HepG2 (cell line): ENCODE results near the gene PPP1R1B. TPM values are rescaled to one million over a fixed set of nuclear protein-coding genes. Genes with fewer than 3 reads are reported as not detected.

Experiments
- FIP1L1 ChIP-seq: fragments of 200-400 bp; formaldehyde crosslinking; IDR thresholded peaks from 2 replicates; pipeline ENCODE4 v1.6.1; 2018; ENCODE audit warnings: low read depth, mild to moderate bottlenecking, low read length, moderate library complexity, borderline replicate concordance; ENCODE audit not compliant: insufficient read depth
- FOXO1 ChIP-seq: sonication (generic); formaldehyde crosslinking; IDR thresholded peaks from 2 replicates; pipeline ENCODE4 v1.4.0; 2020; ENCODE audit warnings: missing genetic modification reagents
- NR2C2 ChIP-seq: sonication (generic); formaldehyde crosslinking; IDR thresholded peaks from 2 replicates; pipeline ENCODE4 v1.4.0; 2020; ENCODE audit warnings: missing genetic modification reagents, mild to moderate bottlenecking, moderate library complexity, borderline replicate concordance
- PHF5A ChIP-seq: IDR thresholded peaks from one replicate; pipeline ENCODE4 v1.6.1; 2018; ENCODE audit warnings: low read depth, missing genetic modification reagents; ENCODE audit not compliant: unreplicated experiment
- SRF ChIP-seq: IDR thresholded peaks from 2 replicates; pipeline ENCODE4 v1.6.1; 2011; ENCODE audit warnings: mild to moderate bottlenecking, low read depth, low read length, moderate library complexity
- ZBTB42 ChIP-seq: sonication (generic); formaldehyde crosslinking; IDR thresholded peaks from 2 replicates; pipeline ENCODE4 v1.5.0; 2020; ENCODE audit warnings: mild to moderate bottlenecking, missing genetic modification reagents
- ZNF160 ChIP-seq: sonication (generic); formaldehyde crosslinking; IDR thresholded peaks from 2 replicates; pipeline ENCODE4 v1.8.0; 2022; ENCODE audit warnings: mild to moderate bottlenecking, inconsistent platforms, missing genetic modification reagents
- ZNF276 ChIP-seq: sonication (generic); formaldehyde crosslinking; IDR thresholded peaks from 2 replicates; pipeline ENCODE4 v1.4.0; 2020; ENCODE audit warnings: mild to moderate bottlenecking, low read depth, missing genetic modification reagents
- ZNF414 ChIP-seq: sonication (generic); formaldehyde crosslinking; IDR thresholded peaks from 2 replicates; pipeline ENCODE4 v1.5.0; 2020; ENCODE audit warnings: missing genetic modification reagents
- polyA plus RNA-seq, 8 experiments: library from polyadenylated mRNA; depleted of rRNA in 3 of 8; stranded (reverse) in 7 of 8; unstranded in 1 of 8; fragments of >200 nt; fragmentation: Illumina TruSeq in 4 of 8; extraction: Trizol in 4 of 8; gene quantifications; 2 replicates each; pipeline versions ENCODE4 v1.2.1 to v1.2.3, GENCODE V29; 2011 to 2016; ENCODE audit warnings: low read depth in 4 of 8, missing spikeins in 1 of 8, mixed read lengths in 1 of 8; ENCODE audit not compliant: insufficient read depth in 1 of 8
- total RNA-seq, 5 experiments: library from RNA; depleted of rRNA; stranded (reverse); fragments of >200 nt; fragmentation: Illumina TruSeq; extraction: Trizol; gene quantifications; 2 replicates each; pipeline ENCODE4 v1.2.3, GENCODE V29; 2016; ENCODE audit warnings: low read depth in 1 of 5
- TF ChIP-seq, protein P1 (sequence below): sonication (generic); formaldehyde crosslinking; conservative IDR thresholded peaks from 2 replicates; pipeline ENCODE4 v1.4.0; 2020; ENCODE audit warnings: mild to moderate bottlenecking, missing genetic modification reagents, moderate library complexity
- TF ChIP-seq, protein P2 (sequence below): sonication (generic); formaldehyde crosslinking; IDR thresholded peaks from 2 replicates; pipeline ENCODE4 v1.8.0; 2022; ENCODE audit warnings: mild to moderate bottlenecking, missing genetic modification reagents, moderate library complexity
- TF ChIP-seq, protein P3 (sequence below): fragments of 450-650 bp; IDR thresholded peaks from 2 replicates; pipeline ENCODE4 v1.6.1; 2016
- TF ChIP-seq, protein P4 (sequence below): sonication (generic); formaldehyde crosslinking; IDR thresholded peaks from 2 replicates; pipeline ENCODE4 v1.5.0; 2020; ENCODE audit warnings: missing genetic modification reagents
- TF ChIP-seq, protein P5 (sequence below): IDR thresholded peaks from 2 replicates; pipeline ENCODE4 v1.6.1; 2016; ENCODE audit warnings: missing compliant biosample characterization, missing genetic modification reagents, borderline replicate concordance
- TF ChIP-seq, protein P6 (sequence below): sonication (generic); formaldehyde crosslinking; IDR thresholded peaks from 2 replicates; pipeline ENCODE4 v1.5.1; 2020; ENCODE audit warnings: missing genetic modification reagents, mild to moderate bottlenecking, borderline replicate concordance

The PPP1R1B gene
- total and polyA plus RNA-seq, 2 of the 13 experiments (the other 11 are each of a cell fraction or from before 2014, with no cell fraction given): 0.08 TPM; not detected in 1

- TF ChIP-seq, protein P1, sequence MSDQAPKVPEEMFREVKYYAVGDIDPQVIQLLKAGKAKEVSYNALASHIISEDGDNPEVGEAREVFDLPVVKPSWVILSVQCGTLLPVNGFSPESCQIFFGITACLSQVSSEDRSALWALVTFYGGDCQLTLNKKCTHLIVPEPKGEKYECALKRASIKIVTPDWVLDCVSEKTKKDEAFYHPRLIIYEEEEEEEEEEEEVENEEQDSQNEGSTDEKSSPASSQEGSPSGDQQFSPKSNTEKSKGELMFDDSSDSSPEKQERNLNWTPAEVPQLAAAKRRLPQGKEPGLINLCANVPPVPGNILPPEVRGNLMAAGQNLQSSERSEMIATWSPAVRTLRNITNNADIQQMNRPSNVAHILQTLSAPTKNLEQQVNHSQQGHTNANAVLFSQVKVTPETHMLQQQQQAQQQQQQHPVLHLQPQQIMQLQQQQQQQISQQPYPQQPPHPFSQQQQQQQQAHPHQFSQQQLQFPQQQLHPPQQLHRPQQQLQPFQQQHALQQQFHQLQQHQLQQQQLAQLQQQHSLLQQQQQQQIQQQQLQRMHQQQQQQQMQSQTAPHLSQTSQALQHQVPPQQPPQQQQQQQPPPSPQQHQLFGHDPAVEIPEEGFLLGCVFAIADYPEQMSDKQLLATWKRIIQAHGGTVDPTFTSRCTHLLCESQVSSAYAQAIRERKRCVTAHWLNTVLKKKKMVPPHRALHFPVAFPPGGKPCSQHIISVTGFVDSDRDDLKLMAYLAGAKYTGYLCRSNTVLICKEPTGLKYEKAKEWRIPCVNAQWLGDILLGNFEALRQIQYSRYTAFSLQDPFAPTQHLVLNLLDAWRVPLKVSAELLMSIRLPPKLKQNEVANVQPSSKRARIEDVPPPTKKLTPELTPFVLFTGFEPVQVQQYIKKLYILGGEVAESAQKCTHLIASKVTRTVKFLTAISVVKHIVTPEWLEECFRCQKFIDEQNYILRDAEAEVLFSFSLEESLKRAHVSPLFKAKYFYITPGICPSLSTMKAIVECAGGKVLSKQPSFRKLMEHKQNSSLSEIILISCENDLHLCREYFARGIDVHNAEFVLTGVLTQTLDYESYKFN (CRISPR knock-in tag): no peak
- TF ChIP-seq ZNF414 (CRISPR knock-in tag) (no peak), PHF5A (no peak), SRF (no peak), ZNF276 (CRISPR knock-in tag) (no peak), ZNF160 (CRISPR knock-in tag) (no peak), FIP1L1 (no peak), ZBTB42 (CRISPR knock-in tag) (no peak), NR2C2 (CRISPR knock-in tag) (no peak), FOXO1 (CRISPR knock-in tag) (no peak; the same call in 1 of the 2 replicates)
- TF ChIP-seq, protein P2, sequence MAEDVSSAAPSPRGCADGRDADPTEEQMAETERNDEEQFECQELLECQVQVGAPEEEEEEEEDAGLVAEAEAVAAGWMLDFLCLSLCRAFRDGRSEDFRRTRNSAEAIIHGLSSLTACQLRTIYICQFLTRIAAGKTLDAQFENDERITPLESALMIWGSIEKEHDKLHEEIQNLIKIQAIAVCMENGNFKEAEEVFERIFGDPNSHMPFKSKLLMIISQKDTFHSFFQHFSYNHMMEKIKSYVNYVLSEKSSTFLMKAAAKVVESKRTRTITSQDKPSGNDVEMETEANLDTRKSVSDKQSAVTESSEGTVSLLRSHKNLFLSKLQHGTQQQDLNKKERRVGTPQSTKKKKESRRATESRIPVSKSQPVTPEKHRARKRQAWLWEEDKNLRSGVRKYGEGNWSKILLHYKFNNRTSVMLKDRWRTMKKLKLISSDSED (CRISPR knock-in tag): peak; percentile 34; the same call in 1 of the 2 replicates
- TF ChIP-seq, protein P3, sequence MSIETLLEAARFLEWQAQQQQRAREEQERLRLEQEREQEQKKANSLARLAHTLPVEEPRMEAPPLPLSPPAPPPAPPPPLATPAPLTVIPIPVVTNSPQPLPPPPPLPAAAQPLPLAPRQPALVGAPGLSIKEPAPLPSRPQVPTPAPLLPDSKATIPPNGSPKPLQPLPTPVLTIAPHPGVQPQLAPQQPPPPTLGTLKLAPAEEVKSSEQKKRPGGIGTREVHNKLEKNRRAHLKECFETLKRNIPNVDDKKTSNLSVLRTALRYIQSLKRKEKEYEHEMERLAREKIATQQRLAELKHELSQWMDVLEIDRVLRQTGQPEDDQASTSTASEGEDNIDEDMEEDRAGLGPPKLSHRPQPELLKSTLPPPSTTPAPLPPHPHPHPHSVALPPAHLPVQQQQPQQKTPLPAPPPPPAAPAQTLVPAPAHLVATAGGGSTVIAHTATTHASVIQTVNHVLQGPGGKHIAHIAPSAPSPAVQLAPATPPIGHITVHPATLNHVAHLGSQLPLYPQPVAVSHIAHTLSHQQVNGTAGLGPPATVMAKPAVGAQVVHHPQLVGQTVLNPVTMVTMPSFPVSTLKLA: no peak
- TF ChIP-seq, protein P4, sequence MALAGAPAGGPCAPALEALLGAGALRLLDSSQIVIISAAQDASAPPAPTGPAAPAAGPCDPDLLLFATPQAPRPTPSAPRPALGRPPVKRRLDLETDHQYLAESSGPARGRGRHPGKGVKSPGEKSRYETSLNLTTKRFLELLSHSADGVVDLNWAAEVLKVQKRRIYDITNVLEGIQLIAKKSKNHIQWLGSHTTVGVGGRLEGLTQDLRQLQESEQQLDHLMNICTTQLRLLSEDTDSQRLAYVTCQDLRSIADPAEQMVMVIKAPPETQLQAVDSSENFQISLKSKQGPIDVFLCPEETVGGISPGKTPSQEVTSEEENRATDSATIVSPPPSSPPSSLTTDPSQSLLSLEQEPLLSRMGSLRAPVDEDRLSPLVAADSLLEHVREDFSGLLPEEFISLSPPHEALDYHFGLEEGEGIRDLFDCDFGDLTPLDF (CRISPR knock-in tag): no peak
- TF ChIP-seq, protein P5, sequence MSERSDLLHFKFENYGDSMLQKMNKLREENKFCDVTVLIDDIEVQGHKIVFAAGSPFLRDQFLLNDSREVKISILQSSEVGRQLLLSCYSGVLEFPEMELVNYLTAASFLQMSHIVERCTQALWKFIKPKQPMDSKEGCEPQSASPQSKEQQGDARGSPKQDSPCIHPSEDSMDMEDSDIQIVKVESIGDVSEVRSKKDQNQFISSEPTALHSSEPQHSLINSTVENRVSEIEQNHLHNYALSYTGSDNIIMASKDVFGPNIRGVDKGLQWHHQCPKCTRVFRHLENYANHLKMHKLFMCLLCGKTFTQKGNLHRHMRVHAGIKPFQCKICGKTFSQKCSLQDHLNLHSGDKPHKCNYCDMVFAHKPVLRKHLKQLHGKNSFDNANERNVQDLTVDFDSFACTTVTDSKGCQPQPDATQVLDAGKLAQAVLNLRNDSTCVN (CRISPR knock-in tag): no peak
- TF ChIP-seq, protein P6, sequence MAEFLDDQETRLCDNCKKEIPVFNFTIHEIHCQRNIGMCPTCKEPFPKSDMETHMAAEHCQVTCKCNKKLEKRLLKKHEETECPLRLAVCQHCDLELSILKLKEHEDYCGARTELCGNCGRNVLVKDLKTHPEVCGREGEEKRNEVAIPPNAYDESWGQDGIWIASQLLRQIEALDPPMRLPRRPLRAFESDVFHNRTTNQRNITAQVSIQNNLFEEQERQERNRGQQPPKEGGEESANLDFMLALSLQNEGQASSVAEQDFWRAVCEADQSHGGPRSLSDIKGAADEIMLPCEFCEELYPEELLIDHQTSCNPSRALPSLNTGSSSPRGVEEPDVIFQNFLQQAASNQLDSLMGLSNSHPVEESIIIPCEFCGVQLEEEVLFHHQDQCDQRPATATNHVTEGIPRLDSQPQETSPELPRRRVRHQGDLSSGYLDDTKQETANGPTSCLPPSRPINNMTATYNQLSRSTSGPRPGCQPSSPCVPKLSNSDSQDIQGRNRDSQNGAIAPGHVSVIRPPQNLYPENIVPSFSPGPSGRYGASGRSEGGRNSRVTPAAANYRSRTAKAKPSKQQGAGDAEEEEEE (CRISPR knock-in tag): no peak
Observed at GRCh38 chr17:39629898-39630297, 3.1 kb downstream of the PPP1R1B start (continued).
